ENCODE measurements around the gene ZFAND3. TPM values are rescaled to one million over a fixed set of nuclear protein-coding genes. Genes with fewer than 3 reads are reported as not detected.

The ZFAND3 gene
- total and polyA plus RNA-seq, 2 of the 4 experiments (the other 2 are of a cell fraction), result 10.9 to 26.7 TPM

DNA sequence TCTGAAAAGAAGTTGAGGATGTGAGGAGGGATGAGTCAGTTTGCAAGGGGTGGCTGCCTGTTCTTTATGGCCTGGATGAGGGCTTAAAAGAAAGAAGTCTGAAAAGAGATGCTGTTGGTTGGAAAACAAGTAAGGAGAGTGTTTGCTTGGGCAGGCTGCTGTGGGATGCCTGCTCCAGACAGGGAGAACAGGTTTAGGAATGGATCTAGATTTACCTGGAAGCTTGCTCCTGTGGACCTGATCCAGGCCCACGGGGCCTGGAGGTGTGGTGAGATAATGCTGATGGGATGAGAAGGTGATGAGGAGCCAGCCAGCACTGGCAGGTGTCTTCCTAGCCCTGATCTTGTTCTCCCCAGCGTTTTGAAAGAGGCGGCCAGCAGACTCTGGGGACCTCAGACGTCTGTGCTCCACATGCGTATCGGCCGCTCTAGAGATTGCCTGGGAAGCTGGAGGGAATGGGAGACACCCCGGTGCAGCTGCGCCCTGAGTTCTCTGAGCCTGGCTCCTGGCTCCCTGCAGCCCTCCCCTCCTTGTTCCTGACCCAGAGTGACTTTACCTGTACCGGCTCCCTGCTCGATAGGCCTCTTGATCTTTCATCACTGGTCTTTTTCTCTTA is 331.3 kb downstream of the ZFAND3 start:
- POLR2A ChIA-PET (ENCODE audit: unreplicated experiment), result no interaction called here
- H2BK15ac ChIP-seq (ENCODE audit: low read depth, low read length), result no peak overlapping the region
- H2AK5ac ChIP-seq (ENCODE audit: low read depth, low read length), result no peak overlapping the region
- in situ Hi-C loops (cut with MboI; ENCODE audit: low sequenced_read_pairs) (no loop called here), intact Hi-C loops (cut with micrococcal nuclease) (loop anchor here (10.0 kb wide), 1 partner anchor 446 kb away; no protein-coding TSS in a partner anchor), dilution Hi-C loops (cut with HindIII; ENCODE audit: low sequenced_read_pairs, unreplicated experiment) (no loop called here)
- peaks cover 14% of the 10 kb centered on the region for H3K36me3 ChIP-seq (ENCODE audit: control insufficient read depth, insufficient read depth, low read length)
- no peaks in the 10 kb centered on the region for H3K9me3 ChIP-seq (ENCODE audit: control insufficient read depth, insufficient read depth, low read length)
- H3K4me1 ChIP-seq (ENCODE audit: control insufficient read depth, insufficient read depth, low read length), result peaks cover 29% of the 10 kb centered on the region
- H2BK20ac ChIP-seq (ENCODE audit: low read depth, low read length), result no peak overlapping the region
- H3K9me1 ChIP-seq (ENCODE audit: insufficient read depth, low read length), result peaks cover 26% of the 10 kb centered on the region
- no peak overlapping the region for H3K9ac ChIP-seq (ENCODE audit: low read depth, low read length)
- no peak overlapping the region for H2AK9ac ChIP-seq (replicated peaks; ENCODE audit: low read depth, low read length, poor library complexity)
- H4K20me1 ChIP-seq (ENCODE audit: insufficient read depth, low read length), result peaks cover 62% of the 10 kb centered on the region
- no peak overlapping the region for H3K27ac ChIP-seq (ENCODE audit: insufficient read depth, low read length)
- CTCF ChIA-PET, result no interaction called here
- no peak overlapping the region for H3K14ac ChIP-seq (replicated peaks; ENCODE audit: low read depth, low read length)
- ATAC-seq (ENCODE audit: low read depth), result no peak
- H3K79me1 ChIP-seq (ENCODE audit: low read depth in 1 of 2, low read length in 2 of 2), result peaks cover 30 to 85% of the 10 kb centered on the region in 2 experiments
- H4K8ac ChIP-seq (ENCODE audit: low read depth in 2 of 2, low read length in 2 of 2), result no peak overlapping the region
- H3K4me3 ChIP-seq (ENCODE audit: insufficient read depth, low read depth, low read length), result no peak overlapping the region
- H3K4me2 ChIP-seq (ENCODE audit: low read depth, low read length), result no peak overlapping the region
- WGBS, 2 experiments (ENCODE audit: extremely low coverage in 2 of 2, insufficient read length in 1 of 2), result 100% methylated on average over 1 of the region's 11 CpGs; no CpG with 5 or more reads in 1 of the 2 experiments
- H3K56ac ChIP-seq (ENCODE audit: extremely low read depth, insufficient read depth, low read length), result no peak overlapping the region
- BruUV-seq (replicated peaks), result no TSS peak
- H3K27me3 ChIP-seq (ENCODE audit: control insufficient read depth, insufficient read depth, low read length), result no peaks in the 10 kb centered on the region
- no peak overlapping the region for H2BK120ac ChIP-seq (ENCODE audit: low read depth, low read length)
- no peak for DNase-seq
- no peak overlapping the region for H2BK5ac ChIP-seq (ENCODE audit: low read depth, low read length, poor library complexity, severe bottlenecking)
- H3K4ac ChIP-seq (ENCODE audit: low read depth, low read length), result no peak overlapping the region
- H2AFZ ChIP-seq (replicated peaks; ENCODE audit: low read length, poor library complexity), result no peak overlapping the region
- H3K18ac ChIP-seq (ENCODE audit: low read depth, low read length), result no peak overlapping the region
- H4K5ac ChIP-seq (ENCODE audit: low read depth, low read length), result no peak overlapping the region
- H4K91ac ChIP-seq (ENCODE audit: insufficient read depth, low read depth, low read length), result no peak overlapping the region
- H3K23ac ChIP-seq (ENCODE audit: low read depth, low read length), result no peak overlapping the region
- TF ChIP-seq, protein P1, sequence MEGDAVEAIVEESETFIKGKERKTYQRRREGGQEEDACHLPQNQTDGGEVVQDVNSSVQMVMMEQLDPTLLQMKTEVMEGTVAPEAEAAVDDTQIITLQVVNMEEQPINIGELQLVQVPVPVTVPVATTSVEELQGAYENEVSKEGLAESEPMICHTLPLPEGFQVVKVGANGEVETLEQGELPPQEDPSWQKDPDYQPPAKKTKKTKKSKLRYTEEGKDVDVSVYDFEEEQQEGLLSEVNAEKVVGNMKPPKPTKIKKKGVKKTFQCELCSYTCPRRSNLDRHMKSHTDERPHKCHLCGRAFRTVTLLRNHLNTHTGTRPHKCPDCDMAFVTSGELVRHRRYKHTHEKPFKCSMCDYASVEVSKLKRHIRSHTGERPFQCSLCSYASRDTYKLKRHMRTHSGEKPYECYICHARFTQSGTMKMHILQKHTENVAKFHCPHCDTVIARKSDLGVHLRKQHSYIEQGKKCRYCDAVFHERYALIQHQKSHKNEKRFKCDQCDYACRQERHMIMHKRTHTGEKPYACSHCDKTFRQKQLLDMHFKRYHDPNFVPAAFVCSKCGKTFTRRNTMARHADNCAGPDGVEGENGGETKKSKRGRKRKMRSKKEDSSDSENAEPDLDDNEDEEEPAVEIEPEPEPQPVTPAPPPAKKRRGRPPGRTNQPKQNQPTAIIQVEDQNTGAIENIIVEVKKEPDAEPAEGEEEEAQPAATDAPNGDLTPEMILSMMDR (conservative IDR thresholded peaks at IDR 0.05; ENCODE audit: low read depth, low read length), result no peak
- TF ChIP-seq, protein P2, sequence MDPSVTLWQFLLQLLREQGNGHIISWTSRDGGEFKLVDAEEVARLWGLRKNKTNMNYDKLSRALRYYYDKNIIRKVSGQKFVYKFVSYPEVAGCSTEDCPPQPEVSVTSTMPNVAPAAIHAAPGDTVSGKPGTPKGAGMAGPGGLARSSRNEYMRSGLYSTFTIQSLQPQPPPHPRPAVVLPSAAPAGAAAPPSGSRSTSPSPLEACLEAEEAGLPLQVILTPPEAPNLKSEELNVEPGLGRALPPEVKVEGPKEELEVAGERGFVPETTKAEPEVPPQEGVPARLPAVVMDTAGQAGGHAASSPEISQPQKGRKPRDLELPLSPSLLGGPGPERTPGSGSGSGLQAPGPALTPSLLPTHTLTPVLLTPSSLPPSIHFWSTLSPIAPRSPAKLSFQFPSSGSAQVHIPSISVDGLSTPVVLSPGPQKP (IDR thresholded peaks at IDR 0.05; ENCODE audit: borderline replicate concordance, low read depth, low read length), result no peak
- TF ChIP-seq RAD21 (IDR thresholded peaks at IDR 0.05; ENCODE audit: low read length) (no peak), MXI1 (IDR thresholded peaks at IDR 0.05; ENCODE audit: borderline replicate concordance, low read depth, low read length) (no peak), CHD1 (IDR thresholded peaks at IDR 0.05; ENCODE audit: low read depth, low read length) (no peak)

Data from IMR-90 (cell line).